HG02884 (cell line): Measurements from ENCODE around the gene SF3B6.

Experiments used
- ATAC-seq: cut with Tn5 transposase; IDR thresholded peaks from one replicate; pipeline ENCODE4 v1.9.1; 2021; ENCODE audit warnings: mild to moderate bottlenecking, moderate library complexity; ENCODE audit not compliant: unreplicated experiment

The SF3B6 gene

GRCh38 chr2:24022324-24022974 lies 53.7 kb downstream of the SF3B6 start:
- no peak for ATAC-seq

DNA sequence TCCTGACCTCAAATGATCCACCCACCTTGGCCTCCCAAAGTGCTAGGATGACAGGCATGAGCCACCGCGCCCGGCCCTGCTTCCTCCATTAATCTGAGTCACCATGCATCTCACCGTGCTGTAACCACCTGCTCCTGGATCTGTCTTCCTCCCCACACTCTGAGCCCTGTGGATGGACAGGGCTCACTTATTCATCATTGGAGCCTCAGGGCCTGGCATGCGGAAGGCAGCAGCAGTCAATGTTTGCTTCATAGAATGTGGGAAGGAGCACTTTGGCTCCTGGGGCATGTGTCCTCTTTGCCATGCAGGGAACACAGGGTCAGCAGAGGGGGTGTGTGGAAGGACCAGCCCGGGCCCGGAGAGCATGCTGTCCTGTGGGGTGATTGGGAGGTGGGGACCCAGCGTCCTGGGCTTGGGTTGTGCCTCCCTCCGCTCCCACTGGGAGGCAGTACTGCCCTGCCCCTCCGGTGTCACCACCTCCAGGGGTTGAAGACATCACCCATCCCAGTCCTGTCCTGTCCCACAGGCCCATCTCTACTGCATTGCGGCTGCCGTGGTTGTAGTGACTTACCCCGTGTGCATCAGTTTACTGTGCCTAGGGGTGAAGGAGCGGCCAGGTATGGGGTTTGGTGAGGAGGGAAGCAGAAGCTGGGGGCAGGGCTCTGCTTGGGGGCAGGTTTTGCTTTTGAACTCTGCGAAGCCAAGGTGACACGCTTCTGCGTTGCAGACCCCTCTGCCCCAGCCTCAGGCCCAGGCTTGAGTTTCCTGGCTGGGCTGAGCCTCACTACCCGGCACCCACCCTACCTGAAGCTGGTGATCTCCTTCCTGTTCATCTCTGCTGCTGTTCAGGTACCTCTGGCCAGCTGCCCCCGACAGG lies 54.8 kb downstream of the SF3B6 start:
- no peak for ATAC-seq

GRCh38 chr2:24020244-24020643 lies 55.9 kb downstream of the SF3B6 start:
- ATAC-seq = no peak

DNA sequence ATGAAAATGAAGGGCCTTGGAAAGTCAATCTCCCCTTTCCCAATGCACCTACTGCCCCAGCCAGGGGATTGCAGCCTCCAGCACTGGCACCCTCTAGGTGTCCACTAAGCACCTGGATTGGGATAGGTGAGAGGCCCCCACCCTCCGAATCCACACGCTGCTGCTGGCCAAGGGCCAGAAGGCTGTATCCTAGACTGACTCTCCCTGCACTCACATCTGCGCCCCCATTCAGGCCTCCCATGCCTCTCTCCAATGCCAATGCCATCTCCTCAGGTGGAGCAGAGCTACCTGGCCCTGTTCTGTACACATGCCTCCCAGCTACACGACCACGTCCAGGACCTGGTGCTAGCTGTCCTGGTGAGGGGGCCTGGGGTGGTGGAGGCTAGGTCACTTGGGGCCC lies 56.4 kb downstream of the SF3B6 start:
- ATAC-seq = no peak

GRCh38 chr2:24018241-24018640 lies 57.9 kb downstream of the SF3B6 start:
- ATAC-seq = no peak

GRCh38 chr2:24017711-24018110 lies 58.4 kb downstream of the SF3B6 start:
- ATAC-seq = no peak
